ENCODE results near the gene RPS28.

RPS28 gene

DNA sequence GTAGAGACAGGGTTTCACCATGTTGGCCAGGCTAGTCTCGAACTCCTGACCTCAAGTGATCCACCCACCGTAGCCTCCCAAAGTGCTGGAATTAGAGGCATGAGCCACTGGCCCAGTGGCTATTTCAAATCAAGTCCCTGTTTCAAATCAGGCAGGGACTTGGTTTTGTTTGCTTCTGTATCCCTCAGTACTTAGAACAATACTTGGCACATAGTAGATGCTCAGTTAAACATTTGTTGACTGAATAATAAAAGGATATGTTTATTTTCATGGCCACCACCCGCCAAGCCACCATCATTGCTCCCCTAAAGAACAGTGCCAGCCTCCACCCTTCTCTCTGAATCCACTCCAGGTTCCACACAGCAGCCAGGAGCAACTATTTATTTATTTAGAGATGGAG is 4.2 kb downstream of the RPS28 start:
- TF ChIP-seq, protein P1, sequence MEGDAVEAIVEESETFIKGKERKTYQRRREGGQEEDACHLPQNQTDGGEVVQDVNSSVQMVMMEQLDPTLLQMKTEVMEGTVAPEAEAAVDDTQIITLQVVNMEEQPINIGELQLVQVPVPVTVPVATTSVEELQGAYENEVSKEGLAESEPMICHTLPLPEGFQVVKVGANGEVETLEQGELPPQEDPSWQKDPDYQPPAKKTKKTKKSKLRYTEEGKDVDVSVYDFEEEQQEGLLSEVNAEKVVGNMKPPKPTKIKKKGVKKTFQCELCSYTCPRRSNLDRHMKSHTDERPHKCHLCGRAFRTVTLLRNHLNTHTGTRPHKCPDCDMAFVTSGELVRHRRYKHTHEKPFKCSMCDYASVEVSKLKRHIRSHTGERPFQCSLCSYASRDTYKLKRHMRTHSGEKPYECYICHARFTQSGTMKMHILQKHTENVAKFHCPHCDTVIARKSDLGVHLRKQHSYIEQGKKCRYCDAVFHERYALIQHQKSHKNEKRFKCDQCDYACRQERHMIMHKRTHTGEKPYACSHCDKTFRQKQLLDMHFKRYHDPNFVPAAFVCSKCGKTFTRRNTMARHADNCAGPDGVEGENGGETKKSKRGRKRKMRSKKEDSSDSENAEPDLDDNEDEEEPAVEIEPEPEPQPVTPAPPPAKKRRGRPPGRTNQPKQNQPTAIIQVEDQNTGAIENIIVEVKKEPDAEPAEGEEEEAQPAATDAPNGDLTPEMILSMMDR (IDR thresholded peaks at IDR 0.05), result no peak
- Mint-ChIP-seq H3K4me1 (peaks cover 19% of the 10 kb centered on the region), H3K27me3 (ENCODE audit: low read depth, poor library complexity) (peaks cover 44% of the 10 kb centered on the region), H3K27ac (no peak overlapping the region), H3K4me3 (no peak overlapping the region), H3K9me3 (peaks cover 10% of the 10 kb centered on the region), H3K36me3 (ENCODE audit: low read depth) (no peaks in the 10 kb centered on the region)
- no peak for DNase-seq

DNA sequence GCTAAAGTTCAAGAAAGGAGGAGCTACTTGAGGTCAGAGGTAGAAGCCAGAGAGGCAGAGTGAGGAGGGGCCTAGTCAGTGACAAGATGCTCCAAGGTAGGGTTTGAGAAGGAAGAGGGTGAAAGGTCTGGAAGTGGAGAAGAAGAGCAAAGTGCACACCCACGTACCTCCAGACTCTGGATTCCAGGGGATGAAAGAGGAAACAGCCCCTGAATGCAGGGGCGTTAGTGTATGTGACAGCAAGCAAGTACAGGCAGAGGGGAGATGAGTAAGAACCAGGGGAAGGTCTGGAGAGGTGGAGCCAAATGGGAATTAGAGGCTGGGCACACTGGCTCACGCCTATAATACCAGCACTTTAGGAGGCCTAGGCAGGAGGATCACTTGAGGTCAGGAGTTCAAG is 8.7 kb downstream of the RPS28 start:
- Mint-ChIP-seq H3K9me3 (peaks cover 10% of the 10 kb centered on the region), H3K36me3 (ENCODE audit: low read depth) (no peaks in the 10 kb centered on the region), H3K4me3 (no peak overlapping the region), H3K4me1 (no peaks in the 10 kb centered on the region), H3K27ac (no peak overlapping the region), H3K27me3 (ENCODE audit: low read depth, poor library complexity) (peaks cover 85% of the 10 kb centered on the region)
- DNase-seq, result no peak
- TF ChIP-seq, protein P1 (IDR thresholded peaks at IDR 0.05), result no peak

DNA sequence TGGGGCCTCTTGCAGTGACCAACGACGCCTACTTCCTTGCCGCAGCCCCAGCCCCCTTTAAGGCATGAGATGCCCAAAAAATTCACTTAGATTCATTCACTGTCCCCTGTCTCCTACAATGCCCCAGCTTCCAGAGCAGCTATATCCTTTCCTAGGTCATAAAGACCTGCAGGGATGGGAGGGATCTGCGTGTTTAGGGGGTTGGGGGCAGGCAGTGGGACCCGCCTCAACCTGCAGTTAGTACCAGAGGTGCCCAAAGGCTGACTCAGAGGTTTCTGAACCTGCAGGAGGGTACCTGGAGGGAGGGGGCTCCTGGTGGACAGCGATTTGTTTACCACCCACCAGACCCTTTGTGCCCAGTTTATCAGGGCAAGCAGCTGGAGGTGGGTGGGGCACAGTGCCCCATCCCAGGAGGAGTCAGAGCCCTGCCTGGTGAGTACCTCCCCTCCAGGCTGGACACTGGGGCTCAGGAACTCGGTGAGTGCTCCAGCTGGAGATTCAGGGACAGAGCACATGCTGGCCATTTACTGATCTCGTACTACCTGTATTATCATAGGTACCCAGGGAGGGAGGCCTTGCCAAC is 10.1 kb downstream of the RPS28 start:
- Mint-ChIP-seq H3K4me3 (no peak overlapping the region), H3K4me1 (no peaks in the 10 kb centered on the region), H3K9me3 (peaks cover 10% of the 10 kb centered on the region), H3K27ac (no peak overlapping the region), H3K36me3 (ENCODE audit: low read depth) (no peaks in the 10 kb centered on the region), H3K27me3 (ENCODE audit: low read depth, poor library complexity) (peaks cover 90% of the 10 kb centered on the region)
- DNase-seq, result no peak
- TF ChIP-seq, protein P1 (IDR thresholded peaks at IDR 0.05), result no peak

DNA sequence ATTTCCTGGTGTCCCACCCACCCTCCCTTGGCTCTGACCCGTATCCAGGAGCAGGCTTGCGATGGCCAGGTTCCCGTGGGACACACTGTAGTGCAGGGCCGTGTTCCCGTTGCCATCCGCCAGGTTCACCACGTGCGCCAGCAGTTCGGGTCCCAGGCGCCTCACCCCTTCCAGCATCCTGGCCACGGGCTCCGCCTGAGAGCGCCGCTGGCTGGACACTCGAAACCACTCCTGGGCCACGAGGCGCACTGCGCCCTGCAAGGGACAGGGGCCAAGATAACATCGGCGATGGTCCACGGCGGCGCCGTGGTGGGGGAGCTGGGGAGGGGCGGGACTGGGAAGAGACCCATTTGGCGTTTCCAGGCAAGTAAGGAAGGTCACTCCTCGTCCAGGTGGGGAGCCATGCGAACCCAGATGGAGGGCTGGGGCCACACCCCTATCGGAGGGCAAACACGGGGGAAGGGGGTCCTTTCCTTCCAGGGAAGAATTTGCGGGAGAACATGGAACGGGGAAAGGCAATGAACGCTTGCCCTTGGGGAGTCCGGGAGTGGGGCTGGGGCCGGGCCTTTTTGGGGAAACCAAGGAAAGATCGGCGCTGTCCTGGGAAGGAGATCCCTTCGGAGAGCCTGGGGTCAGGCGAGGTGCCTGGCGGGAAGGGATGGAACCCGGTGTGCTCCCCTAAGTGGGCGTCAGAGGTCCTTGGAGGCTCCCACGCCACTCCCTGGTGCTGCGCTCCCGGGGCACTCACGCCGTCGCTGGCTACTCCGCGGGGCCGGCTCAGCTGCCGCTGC is 11.9 kb downstream of the RPS28 start:
- H3K4me1 Mint-ChIP-seq, result peaks cover 7% of the 10 kb centered on the region
- H3K27me3 Mint-ChIP-seq (ENCODE audit: low read depth, poor library complexity), result peaks cover 89% of the 10 kb centered on the region
- DNase-seq, result peak; percentile 52
- H3K9me3 Mint-ChIP-seq, result peaks cover 1% of the 10 kb centered on the region
- peak overlapping the region; percentile 55 for H3K4me3 Mint-ChIP-seq
- no peak overlapping the region for H3K27ac Mint-ChIP-seq
- TF ChIP-seq, protein P1 (IDR thresholded peaks at IDR 0.05), result no peak
- no peaks in the 10 kb centered on the region for H3K36me3 Mint-ChIP-seq (ENCODE audit: low read depth)

DNA sequence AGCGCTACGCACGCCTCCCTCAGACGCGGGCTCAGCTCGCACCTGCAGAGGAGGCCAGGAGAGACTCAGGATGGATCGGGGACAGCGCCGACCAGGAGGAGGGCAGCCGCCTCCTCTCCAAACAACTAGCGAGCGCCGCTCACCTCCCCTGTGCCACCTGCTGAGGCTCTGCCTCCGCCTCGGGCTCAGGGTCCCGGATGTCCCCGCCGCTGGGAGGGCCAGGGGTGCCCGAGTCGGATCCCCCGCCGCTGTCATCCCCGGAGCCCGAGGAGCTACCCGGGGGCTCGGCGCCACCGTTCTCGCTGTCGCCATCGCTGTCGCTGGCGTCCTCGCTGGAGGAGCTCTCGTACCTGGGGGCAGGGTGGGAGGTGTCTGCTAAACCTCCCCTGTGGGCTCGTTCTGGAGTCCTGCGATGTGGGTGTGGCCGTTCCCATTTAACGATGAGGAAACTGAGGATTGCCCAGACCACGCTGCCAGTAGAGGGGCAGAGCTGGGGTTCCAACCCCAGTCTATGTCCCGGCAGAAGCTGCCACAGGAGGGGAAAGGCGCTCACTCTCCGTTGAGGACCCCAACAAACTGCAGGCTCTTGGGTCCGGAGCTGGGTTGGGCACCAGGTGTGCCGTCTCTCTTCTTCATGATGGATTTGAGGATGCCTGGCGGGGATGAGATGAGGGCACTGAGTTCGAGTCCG is 12.6 kb downstream of the RPS28 start:
- Mint-ChIP-seq H3K36me3 (ENCODE audit: low read depth) (no peaks in the 10 kb centered on the region), H3K27ac (no peak overlapping the region), H3K27me3 (ENCODE audit: low read depth, poor library complexity) (peaks cover 89% of the 10 kb centered on the region), H3K4me3 (peak overlapping the region; percentile 34), H3K9me3 (no peaks in the 10 kb centered on the region), H3K4me1 (peaks cover 12% of the 10 kb centered on the region)
- no peak for DNase-seq
- TF ChIP-seq, protein P1 (IDR thresholded peaks at IDR 0.05), result no peak
